HG02870 (cell line): ENCODE data around the gene GPT2.
"Not testable (repeated sequence)": the region's sequence is repeated elsewhere in the genome, so short reads cannot be mapped to it uniquely, and the experiment has no call there.

Experiments used
- ATAC-seq: cut with Tn5 transposase; IDR thresholded peaks from one replicate; pipeline ENCODE4 v1.9.1; 2021; ENCODE audit warnings: mild to moderate bottlenecking, moderate library complexity; ENCODE audit not compliant: unreplicated experiment

GPT2 gene

DNA sequence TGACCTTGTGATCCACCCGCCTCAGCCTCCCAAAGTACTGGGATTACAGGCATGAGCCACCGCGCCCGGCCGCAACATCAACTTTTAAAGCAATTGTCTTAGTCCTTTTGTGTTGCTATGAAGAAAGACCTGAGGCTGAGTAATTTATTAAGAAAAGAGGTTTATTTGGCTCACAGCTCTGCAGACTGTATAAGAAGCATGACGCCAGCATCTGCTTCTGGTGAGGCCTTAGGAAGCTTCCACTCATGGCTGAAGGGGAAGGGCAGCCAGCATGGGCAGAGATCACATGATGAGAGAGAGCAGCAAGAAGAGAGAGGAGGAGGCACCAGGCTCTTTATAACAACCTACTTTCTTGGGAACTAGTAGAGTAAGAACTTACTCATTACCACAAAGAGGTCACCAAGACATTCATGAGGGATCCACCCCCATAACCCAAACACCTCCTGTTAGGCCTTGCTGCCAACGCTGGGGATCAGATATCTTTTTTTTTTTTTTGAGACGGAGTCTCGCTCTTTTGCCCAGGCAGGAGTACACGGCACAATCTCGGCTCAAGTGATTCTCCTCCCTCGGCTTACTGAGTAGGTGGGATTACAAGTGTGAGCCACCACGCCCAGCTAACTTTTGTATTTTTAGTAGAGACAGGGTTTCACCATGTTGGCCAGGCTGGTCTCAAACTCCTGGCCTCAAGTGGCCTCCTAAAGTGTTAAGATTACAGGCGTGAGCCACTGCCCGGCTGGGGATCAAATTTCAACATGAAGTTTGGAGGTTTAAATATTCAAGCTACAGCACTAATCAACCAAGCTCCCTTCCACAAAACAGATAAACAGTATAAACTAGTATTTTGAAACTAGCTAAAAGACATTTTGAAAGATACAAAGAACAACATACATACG, 21.4 kb upstream of the GPT2 start:
- no peak for ATAC-seq

DNA sequence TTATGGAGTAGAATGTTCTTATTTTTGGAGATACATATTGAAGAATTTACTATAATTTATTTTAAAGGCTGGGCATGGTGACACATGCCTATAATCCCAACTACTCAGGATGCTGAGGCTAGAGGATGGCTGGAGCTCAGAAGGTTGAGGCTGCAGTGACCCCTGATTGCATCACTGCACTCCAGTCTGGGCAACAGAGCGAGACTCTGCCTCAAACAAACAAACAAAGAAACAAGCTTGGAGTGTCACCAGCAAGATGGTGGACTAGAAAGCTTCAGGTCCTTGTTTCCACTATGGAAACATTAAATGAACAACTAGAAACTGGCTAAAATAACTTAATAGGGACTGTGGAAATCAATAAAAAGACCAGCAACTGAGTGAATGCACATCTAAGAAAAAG, 17.9 kb upstream of the GPT2 start:
- no peak for ATAC-seq

DNA sequence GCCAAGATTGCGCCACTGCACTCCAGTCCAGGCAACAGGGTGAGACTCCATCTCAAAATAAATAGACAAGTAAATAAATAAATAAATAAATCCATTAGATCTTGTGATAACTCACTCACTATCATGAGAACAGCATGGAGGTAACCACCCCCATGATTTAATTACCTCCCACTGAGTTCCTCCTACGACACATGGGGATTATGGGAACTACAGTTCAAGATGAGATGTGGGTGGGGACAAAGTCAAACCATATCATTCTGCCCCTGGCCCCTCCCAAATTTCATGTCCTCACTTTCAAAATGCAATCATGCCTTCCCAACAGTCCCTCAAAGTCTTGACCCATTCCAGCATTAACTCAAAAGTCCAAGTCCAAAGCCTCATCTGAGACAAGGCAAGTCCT, 16.7 kb upstream of the GPT2 start:
- not testable (repeated sequence) for ATAC-seq

DNA sequence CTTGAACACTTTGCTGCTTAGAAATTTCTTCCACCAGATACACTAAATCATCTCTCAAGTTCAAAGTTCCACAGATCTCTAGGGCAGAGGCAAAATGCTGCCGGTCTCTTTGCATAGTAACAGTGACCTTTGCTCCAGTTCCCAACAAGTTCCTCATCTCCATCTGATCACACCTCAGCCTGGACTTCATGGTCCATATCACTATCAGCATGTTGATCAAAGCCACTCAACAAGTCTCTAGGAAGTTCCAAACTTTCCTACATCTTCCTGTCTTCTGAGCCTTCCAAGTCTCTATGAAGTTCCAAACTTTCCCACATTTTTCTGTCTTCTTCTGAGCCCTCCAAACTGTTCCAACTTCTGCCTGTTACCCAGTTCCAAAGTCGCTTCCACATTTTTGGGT, 15.3 kb upstream of the GPT2 start:
- ATAC-seq = not testable (repeated sequence)

DNA sequence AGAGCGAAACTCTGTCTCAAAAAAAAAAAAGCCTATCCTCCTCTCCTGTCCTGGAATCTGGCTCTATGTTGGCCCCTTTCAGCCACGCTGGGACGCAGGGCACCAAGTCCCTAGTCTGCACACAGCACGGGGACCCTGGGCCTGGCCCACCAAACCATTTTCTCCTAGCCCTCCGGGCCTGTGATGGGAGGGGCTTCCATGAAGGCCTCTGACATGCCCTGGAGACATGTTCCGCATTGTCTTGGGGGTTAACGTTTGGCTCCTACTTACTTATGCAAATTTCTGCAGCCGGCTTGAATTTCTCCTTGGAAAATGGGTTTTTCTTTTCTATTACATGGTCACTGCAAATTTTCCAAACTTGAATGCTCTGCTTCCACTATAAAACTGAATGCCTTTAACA, 12.6 kb upstream of the GPT2 start:
- no peak for ATAC-seq

DNA sequence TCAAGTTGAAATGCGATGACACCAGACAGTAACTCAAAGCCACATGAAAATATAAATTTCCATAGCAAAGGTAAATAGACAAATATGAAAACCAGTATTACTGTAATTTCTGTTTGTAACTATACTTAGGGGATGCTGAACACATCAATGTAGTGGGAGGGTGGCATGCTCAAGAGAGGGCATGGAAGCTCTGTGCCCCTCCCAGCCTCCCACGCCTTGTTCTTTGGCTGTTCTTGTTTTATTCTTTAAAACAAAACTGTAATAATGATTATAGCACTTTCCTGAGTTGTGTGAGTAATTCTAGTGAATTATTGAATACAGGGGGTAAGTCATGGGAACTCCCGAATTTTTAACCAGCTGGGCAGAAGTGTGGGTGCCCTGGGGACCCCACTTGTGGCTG, 11.0 kb upstream of the GPT2 start:
- ATAC-seq = no peak

DNA sequence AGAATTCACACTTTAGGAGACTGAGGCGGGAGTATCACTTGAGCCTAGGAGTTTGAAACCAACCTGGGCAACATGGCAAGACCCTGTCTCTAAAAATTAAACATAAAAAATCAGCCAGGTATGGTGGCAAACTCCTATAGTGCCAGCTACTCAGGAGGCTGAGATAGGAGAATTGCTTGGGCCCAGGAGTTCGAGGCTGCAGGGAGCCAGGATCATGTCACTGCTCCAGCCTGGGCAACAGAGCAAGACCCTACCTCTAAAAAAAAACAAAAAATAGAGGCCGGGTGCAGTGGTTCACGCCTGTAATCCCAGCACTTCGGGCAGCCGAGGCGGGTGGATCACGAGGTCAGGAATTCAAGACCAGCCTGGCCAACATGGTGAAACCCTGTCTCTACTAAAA, 8.9 kb upstream of the GPT2 start:
- ATAC-seq = no peak

DNA sequence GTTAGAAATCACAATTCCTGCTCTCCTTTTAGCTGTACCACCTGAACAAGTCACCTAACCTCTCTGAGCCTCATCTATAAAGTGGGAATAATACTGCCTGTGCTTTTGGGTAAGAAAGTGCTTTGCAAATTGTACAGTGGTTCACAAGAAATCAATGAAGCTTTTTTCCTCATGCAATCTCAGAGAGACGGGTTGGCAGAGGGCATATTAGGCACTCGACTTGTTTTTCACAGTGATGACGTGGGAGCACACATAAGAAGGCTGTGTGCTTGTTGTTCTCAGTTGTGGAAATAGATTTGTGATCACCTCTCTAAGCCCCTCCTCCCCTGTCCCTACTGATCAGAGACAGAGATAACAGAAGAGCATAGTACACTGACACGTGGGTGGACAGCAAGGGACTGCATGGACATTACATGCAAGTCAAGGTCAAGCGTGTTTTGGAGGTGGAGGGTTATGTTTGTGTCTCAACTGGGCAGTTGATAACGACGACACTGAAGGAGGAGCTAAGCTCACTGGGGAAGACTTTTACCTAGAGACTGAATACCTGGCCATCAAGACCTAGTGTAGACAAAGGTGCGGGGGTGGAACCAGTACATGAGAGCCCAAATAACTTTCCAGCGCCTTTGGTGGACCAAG, 1.7 kb upstream of the GPT2 start:
- no peak for ATAC-seq

DNA sequence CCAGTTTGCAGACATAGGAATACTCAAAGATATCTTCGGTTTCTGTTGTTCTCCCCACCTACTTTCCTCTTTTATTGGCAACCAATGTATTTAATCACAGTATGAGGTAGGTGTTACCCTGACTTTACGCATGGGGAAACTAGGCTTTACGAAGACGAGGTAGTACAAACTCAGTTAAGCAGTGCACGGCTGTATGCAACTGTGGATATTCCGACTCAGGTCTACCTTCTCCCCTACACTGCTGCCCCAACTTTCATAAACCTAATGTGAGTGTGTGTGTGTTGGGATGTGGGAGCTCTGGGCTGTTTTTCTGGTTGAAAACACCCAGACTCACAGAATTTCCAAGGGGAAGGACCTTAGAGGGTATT, 1.2 kb upstream of the GPT2 start:
- ATAC-seq = no peak

DNA sequence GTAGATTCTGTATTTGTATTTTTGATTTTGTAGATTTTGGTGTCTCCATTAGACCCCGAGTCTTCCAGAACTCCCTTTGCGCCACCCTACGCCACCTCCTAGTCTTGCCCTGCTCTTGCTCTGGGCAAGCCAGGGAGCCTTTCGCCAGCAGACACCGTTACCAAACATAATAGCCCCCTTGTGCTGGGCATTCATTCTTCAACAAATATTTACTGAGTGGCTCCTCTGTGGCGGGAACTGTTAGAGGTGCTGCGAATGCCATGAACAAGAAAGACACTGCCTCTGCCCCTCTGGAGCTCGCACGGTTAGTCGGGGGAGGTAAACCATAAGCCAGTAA, 841 bp upstream of the GPT2 start:
- no peak for ATAC-seq

DNA sequence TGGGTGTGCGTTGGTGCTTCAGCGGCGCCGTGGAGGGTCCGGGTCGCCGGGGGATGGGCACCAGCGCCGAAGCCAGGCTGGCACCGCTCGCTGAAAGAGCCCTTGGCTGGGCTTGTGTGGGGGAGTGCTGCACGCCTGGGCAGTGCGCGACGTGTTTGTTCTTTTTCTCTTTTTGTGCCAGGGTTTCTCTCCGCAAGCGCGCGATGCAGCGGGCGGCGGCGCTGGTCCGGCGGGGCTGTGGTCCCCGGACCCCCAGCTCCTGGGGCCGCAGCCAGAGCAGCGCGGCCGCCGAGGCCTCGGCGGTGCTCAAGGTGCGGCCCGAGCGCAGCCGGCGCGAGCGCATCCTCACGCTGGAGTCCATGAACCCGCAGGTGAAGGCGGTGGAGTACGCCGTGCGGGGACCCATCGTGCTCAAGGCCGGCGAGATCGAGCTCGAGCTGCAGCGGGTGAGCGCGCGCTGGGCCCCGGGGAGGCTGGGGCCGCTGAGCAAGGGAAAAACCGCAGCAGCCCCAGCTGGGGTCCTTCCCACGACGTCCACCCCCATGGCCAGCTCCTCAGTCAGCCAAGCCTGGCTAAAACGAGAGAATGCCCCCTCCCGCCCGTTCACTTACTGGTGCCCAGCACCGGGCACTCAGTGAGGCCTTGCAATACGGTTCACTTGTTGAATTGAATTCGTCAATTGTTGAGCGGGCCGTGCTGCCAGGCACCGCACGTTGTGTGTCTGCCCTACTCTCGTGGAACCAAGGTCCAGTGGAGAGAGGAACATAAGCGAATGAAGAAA, 541 bp downstream of the GPT2 start:
- peak; percentile 10 for ATAC-seq

DNA sequence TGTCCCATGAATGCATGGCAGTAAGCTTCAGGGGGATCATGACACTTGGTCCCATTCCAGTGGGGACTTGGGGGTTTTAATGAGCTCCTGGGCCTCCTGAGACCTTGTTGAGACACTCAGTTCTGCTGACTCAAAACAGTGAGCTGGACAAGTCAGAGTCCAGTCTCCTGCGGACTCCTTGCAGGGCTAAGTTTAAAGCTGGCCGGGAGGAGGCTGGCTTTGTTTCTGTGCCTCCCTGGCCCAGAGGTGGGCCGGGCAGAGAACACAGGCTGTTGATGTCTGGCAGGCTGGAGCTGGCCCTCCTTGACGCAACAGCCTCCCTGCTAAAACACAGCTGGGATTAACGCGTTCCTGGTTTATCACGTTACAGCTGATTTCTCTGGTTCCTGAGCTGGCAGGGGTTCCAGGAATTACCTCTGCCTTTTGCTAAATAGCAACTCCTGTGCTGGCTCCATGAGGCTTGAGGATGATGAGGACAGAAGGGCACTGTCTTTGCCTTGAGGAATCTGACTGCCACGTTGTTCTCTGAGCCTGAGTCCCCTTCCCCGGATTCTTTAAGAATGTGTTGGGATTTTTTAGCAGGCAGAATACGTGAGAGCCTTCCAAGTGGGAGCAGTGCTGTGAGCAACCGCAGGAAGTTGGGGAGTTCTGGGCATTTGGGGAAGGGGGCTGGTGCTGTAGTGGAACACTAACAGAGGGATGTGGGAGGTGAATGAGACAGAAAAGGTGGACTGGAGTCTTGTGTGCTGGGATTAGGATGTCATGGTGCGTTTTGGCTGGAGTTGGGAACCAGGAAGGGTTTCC, 2.0 kb downstream of the GPT2 start:
- no peak for ATAC-seq

DNA sequence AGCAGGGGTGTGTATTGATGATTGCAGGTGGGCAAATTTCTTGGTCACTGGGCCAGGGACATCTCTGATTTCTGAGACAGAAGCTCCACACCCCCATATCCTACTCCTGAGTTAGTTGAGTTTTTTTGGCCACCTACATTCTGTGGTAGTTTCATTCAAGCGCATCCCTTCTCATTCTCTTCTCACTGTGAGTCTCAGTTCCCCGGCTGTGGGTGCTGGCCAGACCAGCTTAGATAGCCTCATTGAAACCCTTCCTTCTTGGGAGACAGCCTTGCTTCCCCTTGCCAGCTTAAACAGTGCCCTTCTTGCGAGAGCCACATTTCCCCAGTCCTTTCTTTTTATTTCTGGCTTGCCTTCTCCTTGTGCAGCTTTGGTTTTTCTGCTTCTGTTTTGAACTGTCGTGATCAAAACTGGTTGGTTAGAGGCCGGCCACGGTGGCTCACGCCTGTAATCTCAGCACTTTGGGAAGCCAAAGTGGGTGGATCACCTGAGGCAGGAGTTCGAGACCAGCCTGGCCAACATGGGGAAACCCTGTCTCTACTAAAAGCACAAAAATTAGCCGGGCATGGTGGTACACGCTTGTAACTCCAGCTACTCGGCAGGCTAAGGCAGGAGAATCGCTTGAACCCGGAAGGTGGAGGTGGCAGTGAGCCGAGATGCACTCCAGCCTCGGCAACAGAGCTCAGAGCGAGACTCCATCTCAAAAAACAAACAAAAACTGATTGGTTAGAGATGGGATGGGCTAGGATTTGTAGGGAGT, 2.8 kb downstream of the GPT2 start:
- no peak for ATAC-seq

DNA sequence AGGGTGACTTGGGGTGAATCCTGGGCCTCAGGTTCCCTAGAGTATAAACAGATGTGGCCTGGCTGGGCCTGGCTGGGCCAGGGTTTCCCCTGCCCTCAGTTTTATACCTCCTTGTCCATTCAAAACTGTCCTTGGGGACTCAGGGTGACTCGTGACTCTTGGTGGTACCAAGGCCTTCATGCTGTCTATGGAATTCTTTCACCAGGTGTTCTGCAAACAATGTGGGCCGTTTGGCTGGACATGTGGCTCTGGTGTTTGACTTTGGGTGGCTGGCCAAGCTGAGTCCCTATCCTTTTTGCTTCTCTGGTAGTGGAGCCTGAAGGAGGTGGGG, 3.3 kb downstream of the GPT2 start:
- no peak for ATAC-seq

DNA sequence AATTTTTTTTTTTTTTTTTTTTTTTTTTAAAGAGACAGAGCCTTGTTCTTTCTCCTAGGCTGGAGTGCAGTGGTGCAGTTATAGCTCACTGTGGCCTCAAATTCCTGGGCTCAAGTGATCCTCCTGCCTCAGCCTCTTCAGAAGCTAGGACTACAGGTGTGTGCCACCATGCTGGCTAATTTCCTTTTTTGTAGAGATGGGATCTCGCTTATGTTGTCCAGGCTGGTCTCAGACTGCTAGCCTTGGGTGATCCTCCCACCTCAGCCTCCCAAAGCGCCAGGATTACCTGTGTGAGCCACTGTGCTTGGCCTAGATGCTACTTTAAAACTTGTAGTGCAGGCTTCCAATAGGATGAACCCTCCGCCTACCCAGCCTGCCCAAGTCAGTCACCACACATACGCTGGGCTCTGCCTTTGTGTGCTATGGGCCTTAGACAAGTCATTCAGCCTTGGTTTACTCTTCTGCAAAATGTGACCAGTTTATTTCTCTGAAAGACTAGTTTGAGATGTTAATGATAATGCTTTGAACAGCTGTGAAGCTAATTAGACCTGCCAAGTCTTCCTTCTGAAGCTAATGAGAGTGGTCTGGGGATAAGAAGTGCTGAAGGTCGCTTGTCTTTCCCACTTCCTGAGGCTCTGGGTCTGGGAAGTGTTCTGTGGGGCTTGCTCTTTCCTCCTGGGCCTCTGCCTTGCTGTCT, 5.2 kb downstream of the GPT2 start:
- ATAC-seq = no peak

DNA sequence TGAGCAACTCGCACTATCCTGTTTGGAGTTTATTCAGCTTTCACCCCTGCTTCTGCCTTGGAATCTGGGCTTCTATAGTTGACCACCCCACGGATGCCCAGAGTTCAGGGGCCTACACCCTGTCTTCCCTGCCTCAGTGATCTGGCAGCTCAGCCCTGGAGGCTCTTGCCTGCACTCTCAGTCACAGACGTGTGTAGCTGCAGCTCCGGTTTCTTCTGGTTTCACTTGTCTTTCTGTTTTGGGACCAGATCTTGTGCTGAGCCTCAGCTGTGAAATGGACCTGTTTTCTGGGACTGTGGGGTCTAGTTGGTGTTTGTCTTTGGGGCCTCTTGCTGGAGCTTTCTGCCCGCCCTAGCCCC, 5.8 kb downstream of the GPT2 start:
- ATAC-seq = no peak

DNA sequence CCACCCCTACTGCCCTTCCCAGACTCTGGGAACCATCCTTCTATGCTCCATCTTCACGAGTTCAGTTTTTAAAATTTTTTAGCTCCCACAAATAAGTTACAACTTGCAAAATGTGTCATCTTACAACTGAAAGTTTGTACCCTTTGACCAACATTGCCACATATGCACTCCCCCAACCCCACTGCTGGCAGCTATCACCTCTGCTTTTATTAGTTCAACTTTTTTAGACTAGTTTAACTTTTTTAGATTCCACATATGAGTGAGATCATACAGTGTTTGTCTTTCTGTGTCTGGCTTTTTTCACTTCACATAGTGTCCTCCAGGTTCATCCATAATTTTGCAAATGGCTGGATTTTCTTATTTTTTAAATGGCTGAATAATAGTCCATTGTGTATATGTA, 7.7 kb downstream of the GPT2 start:
- ATAC-seq = no peak

DNA sequence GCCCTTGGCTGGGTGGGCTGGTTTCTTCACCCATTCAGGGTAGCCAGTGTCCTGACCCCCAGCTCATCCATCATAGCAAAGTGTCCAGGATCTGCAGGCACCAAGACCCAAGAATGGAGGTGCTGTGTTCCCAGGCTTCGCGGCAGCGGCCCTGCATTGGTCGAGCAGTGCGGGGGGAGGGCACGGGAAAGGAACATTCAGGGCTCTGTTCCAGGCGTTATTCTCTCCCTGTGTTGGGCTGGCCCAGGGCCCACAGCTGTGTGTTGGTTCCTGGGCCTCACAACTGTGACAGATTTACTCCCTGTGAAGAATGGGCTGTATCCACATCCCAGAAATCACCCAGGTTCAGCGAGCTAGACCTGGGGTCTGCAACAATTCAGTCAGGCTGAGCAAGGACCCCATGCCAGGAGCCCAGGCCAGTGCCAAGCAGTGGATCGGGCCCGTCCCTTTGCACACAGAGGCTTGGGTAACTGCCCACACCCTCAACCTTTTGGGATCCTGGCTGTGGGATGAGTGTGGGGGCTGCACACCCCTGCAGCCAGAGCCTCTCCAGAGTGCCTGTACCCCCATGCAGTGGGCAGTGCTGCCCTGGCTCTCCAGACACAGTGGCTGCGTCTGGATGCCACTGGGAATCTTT, 10.0 kb downstream of the GPT2 start:
- no peak for ATAC-seq
